K562 treated with DMSO at 1 percent for 4 hours (cell line): Measurements from ENCODE around the gene MAGEA2. TPM values are rescaled to one million over a fixed set of nuclear protein-coding genes. Genes with fewer than 3 reads are reported as not detected.

Experiments
- total RNA-seq: library from RNA; unstranded; fragments of 300-600 nt; gene quantifications from 2 replicates; pipeline ENCODE4 v1.2.3, GENCODE V29; 2022; ENCODE audit not compliant: insufficient read depth

The MAGEA2 gene, protein sequence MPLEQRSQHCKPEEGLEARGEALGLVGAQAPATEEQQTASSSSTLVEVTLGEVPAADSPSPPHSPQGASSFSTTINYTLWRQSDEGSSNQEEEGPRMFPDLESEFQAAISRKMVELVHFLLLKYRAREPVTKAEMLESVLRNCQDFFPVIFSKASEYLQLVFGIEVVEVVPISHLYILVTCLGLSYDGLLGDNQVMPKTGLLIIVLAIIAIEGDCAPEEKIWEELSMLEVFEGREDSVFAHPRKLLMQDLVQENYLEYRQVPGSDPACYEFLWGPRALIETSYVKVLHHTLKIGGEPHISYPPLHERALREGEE
- total RNA-seq, result 10.7 and 27.8 TPM in 2 replicates

GRCh38 chrX:152753686-152754650, at the start of gene MAGEA2:
MAGEA2 (minus strand) TSS chrX:152753842; CDS start chrX:152751363, 2,479 bp downstream.

DNA sequence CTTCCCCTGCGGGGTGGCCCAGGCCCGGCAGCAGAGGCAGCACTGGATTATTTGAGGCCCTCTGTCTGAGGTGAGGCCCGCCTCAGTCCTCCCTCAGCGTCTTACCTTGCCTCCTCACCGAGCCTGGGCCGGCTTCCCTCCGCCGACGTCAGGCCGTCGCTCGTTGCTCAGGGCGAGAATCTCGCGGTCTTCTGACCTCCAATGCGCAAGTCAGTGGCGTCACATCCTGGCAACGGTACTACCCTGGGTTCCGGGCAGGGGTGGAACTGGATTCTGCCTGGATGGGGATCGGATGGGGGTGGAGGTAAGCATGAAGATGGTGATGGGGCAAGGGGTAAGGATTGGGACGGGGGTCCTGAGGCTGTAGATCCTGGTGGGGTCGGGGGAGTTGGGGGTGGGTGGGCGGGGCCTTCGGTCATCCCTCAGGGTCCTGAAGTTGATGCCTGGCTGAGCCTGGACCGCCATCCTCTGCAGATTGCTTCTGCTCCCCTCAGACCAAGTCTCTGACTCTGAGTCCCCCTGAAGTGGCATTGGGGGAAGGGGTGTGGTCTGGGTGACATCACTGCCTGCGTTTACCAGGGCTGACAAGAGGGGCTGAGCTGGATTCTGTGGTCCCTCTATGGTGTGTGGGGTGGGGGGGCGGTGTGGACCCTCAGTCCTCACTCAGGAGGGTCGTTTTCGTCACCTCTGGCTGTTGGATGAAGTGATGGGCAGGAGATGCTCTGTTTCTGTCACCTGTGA, 16.1 kb upstream of the MAGEA2 start, which contains the start of gene MAGEA6:
MAGEA6 (minus strand) TSS at position 141 of the 741 bp plus-strand sequence. CDS start 2,039 bp downstream, outside the sequence.

GRCh38 chrX:152758918-152759317, 5.3 kb upstream of the MAGEA2 start, which contains the start of gene CSAG3:
CSAG3 (plus strand) TSS chrX:152759218.

DNA sequence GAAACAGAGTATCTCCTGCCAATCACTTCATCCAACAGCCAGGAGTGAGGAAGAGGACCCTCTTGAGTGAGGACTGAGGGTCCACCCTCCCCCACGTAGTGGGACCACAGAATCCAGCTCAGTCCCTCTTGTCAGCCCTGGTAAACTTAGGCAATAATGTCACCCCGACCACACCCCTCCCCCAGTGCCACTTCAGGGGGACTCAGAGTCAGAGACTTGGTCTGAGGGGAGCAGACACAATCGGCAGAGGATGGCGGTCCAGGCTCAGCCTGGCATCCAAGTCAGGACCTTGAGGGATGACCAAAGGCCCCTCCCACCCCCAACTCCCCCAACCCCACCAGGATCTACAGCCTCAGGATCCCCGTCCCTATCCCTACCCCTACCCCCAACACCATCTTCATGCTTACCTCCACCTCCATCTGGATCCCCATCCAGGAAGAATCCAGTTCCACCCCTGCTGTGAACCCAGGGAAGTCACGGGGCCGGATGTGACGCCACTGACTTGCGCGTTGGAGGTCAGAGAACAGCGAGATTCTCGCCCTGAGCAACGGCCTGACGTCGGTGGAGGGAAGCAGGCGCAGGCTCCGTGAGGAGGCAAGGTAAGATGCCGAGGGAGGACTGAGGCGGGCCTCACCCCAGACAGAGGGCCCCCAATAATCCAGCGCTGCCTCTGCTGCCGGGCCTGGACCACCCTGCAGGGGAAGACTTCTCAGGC, 20.2 kb downstream of the MAGEA2 start, which contains the start of the genes CSAG1 and MAGEA12:
CSAG1 (minus strand) TSS at position 461 of the 715 bp plus-strand sequence. CDS start 1,261 bp downstream, outside the sequence.
MAGEA12 (plus strand) TSS at position 497 of the 715 bp plus-strand sequence. CDS start 2,405 bp downstream, outside the sequence.

DNA sequence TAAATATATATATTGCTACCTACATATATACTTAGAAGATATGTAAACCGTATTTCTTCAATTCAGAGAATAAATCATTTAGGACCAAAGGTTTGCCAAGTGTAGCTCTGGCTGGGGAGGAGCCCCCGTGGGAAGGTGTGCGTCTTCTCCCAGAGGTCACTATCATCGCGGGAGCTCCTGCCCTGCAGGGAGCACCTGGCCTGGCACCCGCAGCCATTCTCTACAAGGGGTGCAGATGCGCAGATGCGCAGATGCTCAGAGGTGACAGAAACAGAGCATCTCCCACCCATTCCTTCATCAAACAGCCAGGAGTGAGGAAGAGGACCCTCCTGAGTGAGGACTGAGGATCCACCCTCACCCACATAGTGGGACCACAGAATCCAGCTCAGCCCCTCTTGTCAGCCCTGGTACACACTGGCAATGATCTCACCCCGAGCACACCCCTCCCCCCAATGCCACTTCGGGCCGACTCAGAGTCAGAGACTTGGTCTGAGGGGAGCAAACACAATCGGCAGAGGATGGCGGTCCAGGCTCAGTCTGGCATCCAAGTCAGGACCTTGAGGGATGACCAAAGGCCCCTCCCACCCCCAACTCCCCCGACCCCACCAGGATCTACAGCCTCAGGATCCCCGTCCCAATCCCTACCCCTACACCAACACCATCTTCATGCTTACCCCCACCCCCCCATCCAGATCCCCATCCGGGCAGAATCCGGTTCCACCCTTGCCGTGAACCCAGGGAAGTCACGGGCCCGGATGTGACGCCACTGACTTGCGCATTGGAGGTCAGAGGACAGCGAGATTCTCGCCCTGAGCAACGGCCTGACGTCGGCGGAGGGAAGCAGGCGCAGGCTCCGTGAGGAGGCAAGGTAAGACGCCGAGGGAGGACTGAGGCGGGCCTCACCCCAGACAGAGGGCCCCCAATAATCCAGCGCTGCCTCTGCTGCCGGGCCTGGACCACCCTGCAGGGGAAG, 39.5 kb downstream of the MAGEA2 start, which contains the start of gene MAGEA2B:
MAGEA2B (plus strand) TSS at position 814 of the 973 bp plus-strand sequence. CDS start 2,479 bp downstream, outside the sequence.

DNA sequence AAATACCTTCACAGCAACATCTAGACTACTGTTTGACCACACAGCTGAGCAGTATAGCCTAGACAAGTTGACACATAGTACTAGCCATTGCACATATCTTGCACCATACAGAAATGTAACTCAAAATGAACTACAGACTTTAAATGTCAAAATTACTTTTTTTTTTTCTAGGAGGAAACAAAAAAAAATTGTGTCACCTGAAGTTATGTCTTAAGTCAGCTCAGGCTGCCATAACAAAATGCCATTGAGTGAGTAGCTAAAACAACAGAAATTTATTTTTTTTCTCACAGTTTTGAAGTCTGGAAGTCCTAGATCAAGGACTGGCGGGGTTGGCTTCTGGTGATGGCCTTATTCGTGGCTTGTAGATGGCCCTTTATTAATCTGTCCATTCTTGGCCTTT, 44.5 kb downstream of the MAGEA2 start, which contains the start of gene CSAG2:
CSAG2 (minus strand) TSS at position 101 of the 400 bp plus-strand sequence. CDS start 161 bp downstream, outside the sequence.

Other genes with a start within 250 kb of the MAGEA2 start
- gene GABRQ, start 115.9 kb downstream of the MAGEA2 start, total RNA-seq, result 1.3 and 1.4 TPM in 2 replicates
- gene MAGEA3, start 55.0 kb downstream of the MAGEA2 start, total RNA-seq, result 146 and 153 TPM in 2 replicates
- gene CSAG2, start 44.6 kb downstream of the MAGEA2 start, total RNA-seq, result not detected in 2 replicates
- gene MAGEA2B, start 39.2 kb downstream of the MAGEA2 start, total RNA-seq, result 31.4 and 81.6 TPM in 2 replicates
- gene CSAG1, start 20.1 kb downstream of the MAGEA2 start, total RNA-seq, result 103 and 144 TPM in 2 replicates
- 62.3 and 69.8 TPM in 2 replicates for gene MAGEA12, start 20.1 kb downstream of the MAGEA2 start, total RNA-seq
- 14.3 and 27.1 TPM in 2 replicates for gene CSAG3, start 5.4 kb upstream of the MAGEA2 start, total RNA-seq
- 94.0 and 97.7 TPM in 2 replicates for gene MAGEA6, start 15.8 kb upstream of the MAGEA2 start, total RNA-seq
- 10.0 and 11.9 TPM in 2 replicates for gene CETN2, start 76.9 kb upstream of the MAGEA2 start, total RNA-seq
- gene NSDHL, start 77.2 kb upstream of the MAGEA2 start, total RNA-seq, result 28.8 and 31.0 TPM in 2 replicates
- gene ZNF185, start 144.2 kb upstream of the MAGEA2 start, total RNA-seq, result not detected in 2 replicates
- 0.24 and 0.51 TPM in 2 replicates for gene PNMA5, start 240.3 kb upstream of the MAGEA2 start, total RNA-seq